ENCODE data around the gene FNBP1L.
A peak's percentile ranks its signal among the peaks of the same experiment; 100 is the strongest.

FNBP1L gene

GRCh38 chr1:93541045-93541444, 93.1 kb downstream of the FNBP1L start (continued):
- no peak for TF ChIP-seq ZNF394 (tag by site-specific recombination; IDR thresholded peaks at IDR 0.05; ENCODE audit: borderline replicate concordance)

- ChIA-PET CTCF (interaction anchor here (0.6 kb wide), 1 partner anchor 47 kb away, joined by 4 read pairs; no protein-coding TSS in a partner anchor), POLR2A (interaction anchor here (0.6 to 1.1 kb wide), 3 partner anchors 11 to 305 kb away, joined by 4 to 5 read pairs (median 4); no protein-coding TSS in a partner anchor)
Measured at GRCh38 chr1:93542398-93542797, 94.5 kb downstream of the FNBP1L start.

DNA sequence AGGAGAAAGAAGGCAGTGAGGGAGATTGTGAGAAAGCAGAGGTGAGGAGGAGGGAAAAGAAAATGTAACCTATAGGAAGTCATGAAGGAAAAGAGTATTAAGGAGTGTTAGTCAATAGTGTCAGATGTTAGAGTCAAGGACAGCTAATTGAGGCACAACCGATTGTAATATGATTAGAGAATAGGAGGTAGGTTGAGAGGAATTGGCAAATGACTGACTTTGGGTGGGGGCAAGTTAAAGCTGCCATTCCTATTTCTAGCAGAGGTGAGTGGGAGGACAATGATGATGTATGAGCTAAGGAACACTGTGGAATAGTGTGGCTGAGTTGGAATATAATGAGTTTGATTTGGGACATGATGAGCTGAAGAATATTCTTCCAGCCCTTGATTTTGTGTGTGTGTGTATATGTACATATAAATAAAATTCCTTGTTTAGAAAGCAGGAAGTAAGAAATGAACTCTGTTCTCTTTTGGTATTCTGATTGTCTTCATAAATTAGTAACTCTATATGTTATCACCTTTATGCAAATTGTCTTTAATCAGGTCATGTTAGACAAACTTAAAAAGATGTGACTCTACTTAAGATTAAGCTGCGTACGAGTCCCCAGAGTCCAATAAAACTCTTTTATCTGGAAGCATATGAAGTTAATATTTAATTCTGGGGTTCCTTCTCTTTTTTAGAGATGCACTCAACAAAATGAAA, 98.4 kb downstream of the FNBP1L start:
- H3K36me3 ChIP-seq (ENCODE audit: control insufficient read depth in 2 of 2, insufficient read depth in 1 of 2, low read length in 2 of 2) = peaks cover 0 to 29% of the 10 kb centered on the region in 2 experiments; a peak in 2 of 3 replicates
- ChIA-PET CTCF (interaction anchor here (1.1 kb wide), 1 partner anchor 24 kb away, joined by 4 read pairs; no protein-coding TSS in a partner anchor), POLR2A (no interaction called here)
- no peak overlapping the region for H3K4me3 ChIP-seq (ENCODE audit: low read depth, low read length)
- TF ChIP-seq GLIS2 (tag by site-specific recombination; IDR thresholded peaks at IDR 0.05) (no peak), EGR2 (tag by site-specific recombination; IDR thresholded peaks at IDR 0.05; ENCODE audit: low read depth) (peak; percentile 50), ZNF16 (tag by site-specific recombination; IDR thresholded peaks at IDR 0.05; ENCODE audit: low read depth) (no peak), ZBTB17 (tag by site-specific recombination; IDR thresholded peaks at IDR 0.05) (peak; percentile 89), ZFHX2 (tag by site-specific recombination; conservative IDR thresholded peaks at IDR 0.05) (peak; percentile 57)
- no peak overlapping the region for H3K27ac ChIP-seq (ENCODE audit: extremely low read depth, low read depth, low read length)
- H3K9me3 ChIP-seq (ENCODE audit: control insufficient read depth, insufficient read depth, low read depth, low read length) = no peaks in the 10 kb centered on the region
- H3K4me1 ChIP-seq (ENCODE audit: control insufficient read depth, insufficient read depth, low read length) = no peaks in the 10 kb centered on the region

More at GRCh38 chr1:93542398-93542797, 94.5 kb downstream of the FNBP1L start:
- peaks cover 0 to 1% of the 10 kb centered on the region in 2 experiments; a peak in 2 of 3 replicates for H3K36me3 ChIP-seq (ENCODE audit: control insufficient read depth in 2 of 2, insufficient read depth in 1 of 2, low read length in 2 of 2)
- no peak overlapping the region for H3K4me3 ChIP-seq (ENCODE audit: low read depth, low read length)
- H3K4me1 ChIP-seq (ENCODE audit: control insufficient read depth, insufficient read depth, low read length) = peaks cover 4% of the 10 kb centered on the region
- H3K27ac ChIP-seq (ENCODE audit: extremely low read depth, low read depth, low read length) = no peak overlapping the region
- no peaks in the 10 kb centered on the region for H3K9me3 ChIP-seq (ENCODE audit: control insufficient read depth, insufficient read depth, low read depth, low read length)
- 0 out of 2 replicates have a peak, but pooled peaks have one; percentile 32 for TF ChIP-seq SP7 (tag by site-specific recombination; IDR thresholded peaks at IDR 0.05)
- no peak for TF ChIP-seq ZBTB6 (tag by site-specific recombination; IDR thresholded peaks at IDR 0.05)

GRCh38 chr1:93549131-93549530, 101.2 kb downstream of the FNBP1L start:
- Histone ChIP-seq H3K9me3 (ENCODE audit: control insufficient read depth, insufficient read depth, low read depth, low read length) (no peaks in the 10 kb centered on the region), H3K4me1 (ENCODE audit: control insufficient read depth, insufficient read depth, low read length) (peaks cover 13% of the 10 kb centered on the region), H3K4me3 (ENCODE audit: low read depth, low read length) (no peak overlapping the region), H3K36me3 (ENCODE audit: control insufficient read depth in 2 of 2, insufficient read depth in 1 of 2, low read length in 2 of 2) (peaks cover 0 to 29% of the 10 kb centered on the region in 2 experiments; a peak in 2 of 3 replicates), H3K27ac (ENCODE audit: extremely low read depth, low read depth, low read length) (no peak overlapping the region)
- ChIA-PET POLR2A (no interaction called here), CTCF (no interaction called here)
- TF ChIP-seq ZNF140 (tag by site-specific recombination; IDR thresholded peaks at IDR 0.05) = no peak
- TF ChIP-seq ZNF324 (tag by site-specific recombination; IDR thresholded peaks at IDR 0.05) = no peak
- TF ChIP-seq, protein P1, sequence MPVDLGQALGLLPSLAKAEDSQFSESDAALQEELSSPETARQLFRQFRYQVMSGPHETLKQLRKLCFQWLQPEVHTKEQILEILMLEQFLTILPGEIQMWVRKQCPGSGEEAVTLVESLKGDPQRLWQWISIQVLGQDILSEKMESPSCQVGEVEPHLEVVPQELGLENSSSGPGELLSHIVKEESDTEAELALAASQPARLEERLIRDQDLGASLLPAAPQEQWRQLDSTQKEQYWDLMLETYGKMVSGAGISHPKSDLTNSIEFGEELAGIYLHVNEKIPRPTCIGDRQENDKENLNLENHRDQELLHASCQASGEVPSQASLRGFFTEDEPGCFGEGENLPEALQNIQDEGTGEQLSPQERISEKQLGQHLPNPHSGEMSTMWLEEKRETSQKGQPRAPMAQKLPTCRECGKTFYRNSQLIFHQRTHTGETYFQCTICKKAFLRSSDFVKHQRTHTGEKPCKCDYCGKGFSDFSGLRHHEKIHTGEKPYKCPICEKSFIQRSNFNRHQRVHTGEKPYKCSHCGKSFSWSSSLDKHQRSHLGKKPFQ (tag by site-specific recombination; IDR thresholded peaks at IDR 0.05) = no peak
- TF ChIP-seq, protein P2, sequence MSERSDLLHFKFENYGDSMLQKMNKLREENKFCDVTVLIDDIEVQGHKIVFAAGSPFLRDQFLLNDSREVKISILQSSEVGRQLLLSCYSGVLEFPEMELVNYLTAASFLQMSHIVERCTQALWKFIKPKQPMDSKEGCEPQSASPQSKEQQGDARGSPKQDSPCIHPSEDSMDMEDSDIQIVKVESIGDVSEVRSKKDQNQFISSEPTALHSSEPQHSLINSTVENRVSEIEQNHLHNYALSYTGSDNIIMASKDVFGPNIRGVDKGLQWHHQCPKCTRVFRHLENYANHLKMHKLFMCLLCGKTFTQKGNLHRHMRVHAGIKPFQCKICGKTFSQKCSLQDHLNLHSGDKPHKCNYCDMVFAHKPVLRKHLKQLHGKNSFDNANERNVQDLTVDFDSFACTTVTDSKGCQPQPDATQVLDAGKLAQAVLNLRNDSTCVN (tag by site-specific recombination; optimal IDR thresholded peaks at IDR 0.05) = no peak
- TF ChIP-seq ZNF664 (tag by site-specific recombination; IDR thresholded peaks at IDR 0.05) = no peak
- TF ChIP-seq PRDM4 (tag by site-specific recombination; IDR thresholded peaks at IDR 0.05) = no peak
- TF ChIP-seq ZBTB6 (tag by site-specific recombination; IDR thresholded peaks at IDR 0.05) = no peak
